HG03460 (cell line): ENCODE measurements around the gene NPM1.

Experiments used
- ATAC-seq: cut with Tn5 transposase; IDR thresholded peaks from one replicate; pipeline ENCODE4 v1.9.1; 2021; ENCODE audit not compliant: unreplicated experiment

The NPM1 gene

GRCh38 chr5:171426680-171427079, 39.0 kb downstream of the NPM1 start:
- ATAC-seq, result no peak

- no peak for ATAC-seq
Measured at GRCh38 chr5:171427318-171428167, 39.9 kb downstream of the NPM1 start.

- no peak for ATAC-seq
Measured at GRCh38 chr5:171428168-171428696, 40.6 kb downstream of the NPM1 start.

GRCh38 chr5:171428809-171429542, 41.3 kb downstream of the NPM1 start:
- ATAC-seq, result no peak

- no peak for ATAC-seq
Measured at GRCh38 chr5:171429543-171429910, 41.9 kb downstream of the NPM1 start.

GRCh38 chr5:171431251-171431777, 43.7 kb downstream of the NPM1 start:
- ATAC-seq, result no peak

- no peak for ATAC-seq
Measured at GRCh38 chr5:171432076-171432475, 44.4 kb downstream of the NPM1 start.

GRCh38 chr5:171432583-171433351, 45.1 kb downstream of the NPM1 start:
- ATAC-seq, result no peak

- no peak for ATAC-seq
Measured at GRCh38 chr5:171433352-171433698, 45.7 kb downstream of the NPM1 start.

GRCh38 chr5:171433982-171434676, 46.5 kb downstream of the NPM1 start:
- ATAC-seq, result no peak

GRCh38 chr5:171434874-171435273, 47.2 kb downstream of the NPM1 start:
- no peak for ATAC-seq

- no peak for ATAC-seq
Measured at GRCh38 chr5:171435908-171436307, 48.3 kb downstream of the NPM1 start.

- ATAC-seq, result no peak
Measured at GRCh38 chr5:171436804-171437285, 49.2 kb downstream of the NPM1 start.

GRCh38 chr5:171437286-171437821, 49.7 kb downstream of the NPM1 start:
- ATAC-seq, result no peak

- no peak for ATAC-seq
Measured at GRCh38 chr5:171438738-171439137, 51.1 kb downstream of the NPM1 start.

GRCh38 chr5:171441246-171441791, 53.7 kb downstream of the NPM1 start:
- no peak for ATAC-seq

- no peak for ATAC-seq
Measured at GRCh38 chr5:171442287-171443042, 54.8 kb downstream of the NPM1 start.

- no peak for ATAC-seq
Measured at GRCh38 chr5:171444582-171444981, 56.9 kb downstream of the NPM1 start.
